K562 (cell line): ENCODE measurements around the gene C11orf86. TPM values are rescaled to one million over a fixed set of nuclear protein-coding genes. Genes with fewer than 3 reads are reported as not detected.

Experiments used
- ASH1L ChIP-seq: fragments of 450-650 bp; IDR thresholded peaks from 2 replicates; pipeline ENCODE4 v1.6.1; 2018; ENCODE audit warnings: borderline replicate concordance, mild to moderate bottlenecking, low read depth; ENCODE audit not compliant: partially characterized antibody
- ATF3 ChIP-seq, 2 experiments: fragments of 450-650 bp in 1 of 2; sonication (generic) in 1 of 2; formaldehyde crosslinking in 1 of 2; IDR thresholded peaks in 1 of 2; conservative IDR thresholded peaks in 1 of 2; 2 replicates each; pipeline versions ENCODE4 v1.6.1 to v1.8.1; 2016 to 2023; ENCODE audit warnings: mild to moderate bottlenecking in 2 of 2, moderate library complexity in 2 of 2, inconsistent platforms in 1 of 2, missing genetic modification reagents in 1 of 2
- EGR1 ChIP-seq: fragments of 450-650 bp; conservative IDR thresholded peaks from 2 replicates; pipeline ENCODE4 v1.6.1; 2017; ENCODE audit warnings: mild to moderate bottlenecking
- ERF ChIP-seq: fragments of 450-650 bp; formaldehyde crosslinking; IDR thresholded peaks from 2 replicates; pipeline ENCODE4 v1.4.0; 2020; ENCODE audit warnings: mild to moderate bottlenecking, mixed read lengths
- FOS ChIP-seq: IDR thresholded peaks from 3 replicates; pipeline ENCODE4 v1.6.1; 2011; ENCODE audit not compliant: insufficient read length; ENCODE audit errors: extremely low read depth
- FOXJ2 ChIP-seq: fragments of 200-800 bp; sonication (Bioruptor generic); IDR thresholded peaks from 2 replicates; pipeline ENCODE4 v1.6.1; 2016; ENCODE audit warnings: missing genetic modification characterization, missing compliant biosample characterization
- MAZ ChIP-seq, 2 experiments: fragments of 450-650 bp in 1 of 2; sonication (generic) in 1 of 2; formaldehyde crosslinking; IDR thresholded peaks in 1 of 2; conservative IDR thresholded peaks in 1 of 2; 2 replicates each; pipeline versions ENCODE4 v1.4.0 to v1.5.0; 2020; ENCODE audit warnings: mild to moderate bottlenecking in 1 of 2, missing genetic modification reagents in 1 of 2
- PHF20 ChIP-seq: fragments of 450-650 bp; IDR thresholded peaks from 2 replicates; pipeline ENCODE4 v1.6.1; 2018; ENCODE audit not compliant: partially characterized antibody
- RBM39 ChIP-seq: fragments of 200-400 bp; formaldehyde crosslinking; optimal IDR thresholded peaks from 2 replicates; pipeline ENCODE3; 2018; ENCODE audit warnings: low read depth, low read length
- RUNX1 ChIP-seq: sonication (generic); IDR thresholded peaks from 2 replicates; pipeline ENCODE4 v1.6.1; 2016; ENCODE audit warnings: antibody characterized with exemption, low read depth
- TCFL5 ChIP-seq: fragments of 250-450 bp; sonication (Bioruptor Pico); conservative IDR thresholded peaks from 2 replicates; pipeline ENCODE4 v1.6.1; 2021; ENCODE audit warnings: mild to moderate bottlenecking, moderate library complexity, matching md5 sums
- TFAM ChIP-seq: fragments of 250-450 bp; sonication (Bioruptor Pico); conservative IDR thresholded peaks from 2 replicates; pipeline ENCODE4 v1.5.0; 2021; ENCODE audit warnings: mild to moderate bottlenecking, moderate library complexity
- ZBTB12 ChIP-seq: fragments of 250-450 bp; sonication (Bioruptor Pico); IDR thresholded peaks from 2 replicates; pipeline ENCODE4 v1.4.0; 2020
- ZFPM2 ChIP-seq: fragments of 250-450 bp; sonication (Bioruptor Pico); IDR thresholded peaks from 2 replicates; pipeline ENCODE4 v1.5.1; 2022; ENCODE audit warnings: mild to moderate bottlenecking
- ZNF584 ChIP-seq: fragments of 200-800 bp; sonication (Bioruptor generic); IDR thresholded peaks from 2 replicates; pipeline ENCODE4 v1.6.1; 2016; ENCODE audit warnings: low read depth, mild to moderate bottlenecking, missing genetic modification characterization, missing compliant biosample characterization
- polyA plus RNA-seq, 8 experiments: library from polyadenylated mRNA; depleted of rRNA in 4 of 8; stranded (reverse) in 5 of 8; unstranded in 3 of 8; fragments of >200 nt; fragmentation: Nextera tagmentation in 2 of 8; fragmentation: Illumina TruSeq in 1 of 8; extraction: Ambion mirVana in 2 of 8; extraction: Trizol in 1 of 8; gene quantifications; 2 replicates each; pipeline versions ENCODE4 v1.2.1 to v1.2.3, GENCODE V29; 2011 to 2014; ENCODE audit warnings: inconsistent platforms in 1 of 8, missing spikeins in 1 of 8
- total RNA-seq, 7 experiments: library from RNA; depleted of rRNA in 6 of 7; stranded (reverse); fragments of >200 nt in 6 of 7; fragmentation: Illumina TruSeq in 2 of 7; extraction: Trizol in 2 of 7; gene quantifications; 2 replicates each; pipeline versions ENCODE4 v1.2.1 to v1.2.3, GENCODE V29; 2011 to 2021; ENCODE audit warnings: low replicate concordance in 1 of 7

C11orf86 gene
- total and polyA plus RNA-seq, 9 of the 15 experiments (the other 6 are each of a cell fraction or from before 2014, with no cell fraction given), result not detected

GRCh38 chr11:66970807-66971442 lies 4.2 kb upstream of the C11orf86 start (continued):
- TF ChIP-seq ZBTB12 (CRISPR knock-in tag) (no peak), FOXJ2 (no peak), PHF20 (no peak), EGR1 (0 out of 2 replicates have a peak, but pooled peaks have one; percentile 14), ZFPM2 (CRISPR knock-in tag) (no peak), ASH1L (no peak), ATF3 (IDR thresholded peaks at IDR 0.05) (peak; percentile 84), ATF3 (CRISPR knock-in tag; conservative IDR thresholded peaks at IDR 0.05) (no peak), MAZ (CRISPR knock-in tag; conservative IDR thresholded peaks at IDR 0.05 in 1 of 2, IDR thresholded peaks at IDR 0.05 in 1 of 2) (no peak), TFAM (no peak), RUNX1 (no peak), ZNF584 (no peak), TCFL5 (CRISPR knock-in tag) (no peak), RBM39 (no peak), FOS (peak; percentile 24), ERF (CRISPR knock-in tag) (no peak)
